ENCODE data around the gene THOC1. TPM values are rescaled to one million over a fixed set of nuclear protein-coding genes. Genes with fewer than 3 reads are reported as not detected.

THOC1 gene
- total and polyA plus RNA-seq, 4 donors, result 4.0 to 59.2 (median 46.3) TPM

DNA sequence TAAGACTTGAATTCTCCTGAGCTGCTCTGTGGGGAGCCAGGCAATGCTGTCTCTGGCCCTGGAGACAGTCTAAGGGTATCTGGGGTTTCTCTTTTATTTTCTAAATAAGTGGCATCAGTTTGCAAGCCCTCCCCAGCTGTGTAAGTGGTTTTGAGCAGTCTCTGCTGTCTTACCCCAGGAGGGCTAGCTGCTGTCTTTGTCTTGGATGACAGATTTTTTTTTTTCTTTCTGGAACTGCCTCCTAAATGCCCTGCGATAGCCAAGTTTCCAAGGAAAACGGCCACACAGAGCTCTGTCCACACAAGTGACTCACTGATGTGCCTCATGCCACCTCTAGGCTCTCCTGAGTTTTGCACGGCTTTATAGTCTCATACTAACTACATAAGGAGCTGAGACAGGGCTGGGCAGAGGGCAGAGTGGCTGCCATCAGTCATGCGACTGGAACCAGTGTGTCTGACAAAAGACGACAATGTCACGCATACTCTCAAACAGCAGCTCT lies 37.2 kb upstream of the THOC1 start:
- no peaks in the 10 kb centered on the region for H3K27me3 ChIP-seq (ENCODE audit: control insufficient read depth in 1 of 2, insufficient read depth in 2 of 2, low read length in 1 of 2)
- ATAC-seq (ENCODE audit: low FRiP score) (no peak), DNase-seq (no peak)
- H3K36me3 ChIP-seq (ENCODE audit: control insufficient read depth in 1 of 2, insufficient read depth in 2 of 2, low read length in 1 of 2), result no peaks in the 10 kb centered on the region
- no peak overlapping the region for H3K27ac ChIP-seq (ENCODE audit: low read depth in 1 of 2, low read length in 2 of 2)
- H3K4me3 ChIP-seq (ENCODE audit: low read length in 2 of 2), result no peak overlapping the region
- intact Hi-C loops (cut with DNase I), result no loop called here
- 57 to 59% methylated on average over 6 of the region's 6 CpGs for WGBS, 2 donors
- H3K9me3 ChIP-seq (ENCODE audit: control insufficient read depth, low read length), result no peaks in the 10 kb centered on the region
- H3K4me1 ChIP-seq (ENCODE audit: control insufficient read depth in 1 of 2, insufficient read depth in 2 of 2, low read length in 2 of 2), result no peaks in the 10 kb centered on the region

DNA sequence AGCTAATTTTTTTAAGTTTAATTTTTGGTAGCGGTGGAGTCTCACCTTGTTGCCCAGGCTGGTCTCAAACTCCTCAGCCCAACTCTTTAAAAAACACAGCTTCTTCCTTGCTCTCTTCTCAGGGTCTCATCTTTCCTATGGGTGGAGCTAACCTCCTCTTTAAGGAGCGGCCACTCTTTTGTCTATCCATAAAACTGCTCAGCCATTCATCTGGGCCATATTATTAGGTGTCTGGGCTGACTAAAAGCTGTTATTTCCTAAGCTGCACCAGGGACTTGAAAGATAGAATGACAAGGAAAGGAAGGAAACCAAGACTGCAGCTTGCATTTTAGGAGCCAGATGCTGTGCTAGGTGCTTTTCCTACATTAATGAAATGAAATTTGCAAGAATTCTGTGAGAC lies 35.8 kb upstream of the THOC1 start:
- WGBS, 2 donors, result 93 to 94% methylated on average over 2 of the region's 2 CpGs
- no peak for ATAC-seq (ENCODE audit: low FRiP score)
- Histone ChIP-seq H3K36me3 (ENCODE audit: control insufficient read depth in 1 of 2, insufficient read depth in 2 of 2, low read length in 1 of 2) (no peaks in the 10 kb centered on the region), H3K27me3 (ENCODE audit: control insufficient read depth in 1 of 2, insufficient read depth in 2 of 2, low read length in 1 of 2) (no peaks in the 10 kb centered on the region), H3K4me3 (ENCODE audit: low read length in 2 of 2) (no peak overlapping the region), H3K27ac (ENCODE audit: low read depth in 1 of 2, low read length in 2 of 2) (no peak overlapping the region), H3K4me1 (ENCODE audit: control insufficient read depth in 1 of 2, insufficient read depth in 2 of 2, low read length in 2 of 2) (no peaks in the 10 kb centered on the region), H3K9me3 (ENCODE audit: control insufficient read depth, low read length) (no peaks in the 10 kb centered on the region)
- no peak for DNase-seq
- intact Hi-C loops (cut with DNase I), result no loop called here

DNA sequence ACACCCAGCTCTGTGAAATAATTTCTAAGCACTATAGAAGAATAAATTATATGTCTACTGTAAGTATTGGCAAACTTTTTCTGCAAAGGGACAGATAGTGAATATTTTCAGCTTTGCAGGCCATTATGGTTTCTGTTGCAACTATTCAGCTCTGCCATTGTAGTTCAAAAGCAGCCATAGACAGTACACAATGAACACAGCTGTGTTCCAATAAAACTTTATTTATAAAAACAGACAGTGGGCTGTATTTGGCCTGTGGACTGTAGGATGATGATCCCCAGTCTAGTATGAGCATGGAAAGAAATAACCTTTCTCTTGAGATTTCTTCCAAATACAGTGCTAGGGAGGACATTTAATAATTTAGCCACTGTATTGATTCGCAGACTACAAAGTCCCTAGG lies 35.2 kb upstream of the THOC1 start:
- no peaks in the 10 kb centered on the region for H3K9me3 ChIP-seq (ENCODE audit: control insufficient read depth, low read length)
- no peak overlapping the region for H3K27ac ChIP-seq (ENCODE audit: low read depth in 1 of 2, low read length in 2 of 2)
- no peak for DNase-seq
- no peaks in the 10 kb centered on the region for H3K4me1 ChIP-seq (ENCODE audit: control insufficient read depth in 1 of 2, insufficient read depth in 2 of 2, low read length in 2 of 2)
- no peak for ATAC-seq (ENCODE audit: low FRiP score)
- intact Hi-C loops (cut with DNase I), result no loop called here
- no peaks in the 10 kb centered on the region for H3K27me3 ChIP-seq (ENCODE audit: control insufficient read depth in 1 of 2, insufficient read depth in 2 of 2, low read length in 1 of 2)
- no peaks in the 10 kb centered on the region for H3K36me3 ChIP-seq (ENCODE audit: control insufficient read depth in 1 of 2, insufficient read depth in 2 of 2, low read length in 1 of 2)
- H3K4me3 ChIP-seq (ENCODE audit: low read length in 2 of 2), result no peak overlapping the region
- WGBS, 2 donors, result 52 to 100% methylated on average over 1 of the region's 1 CpG

DNA sequence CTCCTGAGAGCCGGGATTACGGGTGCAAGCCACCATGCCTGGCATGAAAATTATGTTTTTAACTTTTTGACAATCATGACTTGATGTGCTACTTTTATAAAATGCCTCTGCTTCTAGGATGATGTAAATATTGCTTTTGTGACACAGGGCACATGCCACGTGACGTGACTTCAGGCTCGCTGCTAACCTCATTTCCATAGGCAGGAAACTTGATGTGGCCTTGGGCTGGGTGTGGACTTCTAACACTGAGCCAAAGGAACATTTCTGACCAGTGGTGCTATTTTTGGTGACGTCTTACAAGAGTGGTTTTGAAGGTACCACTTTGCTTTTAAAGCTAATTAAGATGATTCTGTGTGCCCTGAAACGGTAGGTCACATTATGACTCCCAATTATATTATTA lies 34.2 kb upstream of the THOC1 start:
- Histone ChIP-seq H3K4me3 (ENCODE audit: low read length in 2 of 2) (no peak overlapping the region), H3K36me3 (ENCODE audit: control insufficient read depth in 1 of 2, insufficient read depth in 2 of 2, low read length in 1 of 2) (no peaks in the 10 kb centered on the region), H3K9me3 (ENCODE audit: control insufficient read depth, low read length) (no peaks in the 10 kb centered on the region), H3K27me3 (ENCODE audit: control insufficient read depth in 1 of 2, insufficient read depth in 2 of 2, low read length in 1 of 2) (no peaks in the 10 kb centered on the region), H3K27ac (ENCODE audit: low read depth in 1 of 2, low read length in 2 of 2) (no peak overlapping the region), H3K4me1 (ENCODE audit: control insufficient read depth in 1 of 2, insufficient read depth in 2 of 2, low read length in 2 of 2) (no peaks in the 10 kb centered on the region)
- WGBS, 2 donors, result 80 to 85% methylated on average over 7 of the region's 7 CpGs
- DNase-seq, result no peak
- ATAC-seq (ENCODE audit: low FRiP score), result no peak
- intact Hi-C loops (cut with DNase I), result no loop called here

DNA sequence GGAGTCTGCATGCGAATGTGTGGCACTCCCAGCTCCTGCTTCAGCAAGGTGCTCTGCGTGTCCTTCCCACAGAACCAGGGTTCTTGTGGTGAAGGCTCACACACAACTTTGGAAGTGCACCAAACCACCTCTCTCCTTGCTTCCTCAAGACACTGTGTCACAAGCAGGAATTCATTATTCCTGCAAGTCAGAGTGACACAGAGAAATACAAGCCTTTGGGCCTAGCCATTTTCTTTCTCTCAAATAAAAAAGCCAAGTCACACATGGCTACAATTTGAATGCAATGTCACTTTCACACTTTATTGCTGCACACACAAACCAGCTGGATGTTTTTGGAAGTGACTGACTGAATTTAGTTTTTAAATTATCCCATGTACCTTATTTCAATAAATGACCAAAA lies 30.1 kb upstream of the THOC1 start:
- Histone ChIP-seq H3K9me3 (ENCODE audit: control insufficient read depth, low read length) (no peaks in the 10 kb centered on the region), H3K27me3 (ENCODE audit: control insufficient read depth in 1 of 2, insufficient read depth in 2 of 2, low read length in 1 of 2) (no peaks in the 10 kb centered on the region), H3K4me3 (ENCODE audit: low read length in 2 of 2) (no peak overlapping the region), H3K36me3 (ENCODE audit: control insufficient read depth in 1 of 2, insufficient read depth in 2 of 2, low read length in 1 of 2) (no peaks in the 10 kb centered on the region), H3K27ac (ENCODE audit: low read depth in 1 of 2, low read length in 2 of 2) (no peak overlapping the region), H3K4me1 (ENCODE audit: control insufficient read depth in 1 of 2, insufficient read depth in 2 of 2, low read length in 2 of 2) (no peaks in the 10 kb centered on the region)
- intact Hi-C loops (cut with DNase I), result loop anchor here in 1 of 2 donors (5.0 kb wide), 1 partner anchor 314 kb away; no protein-coding TSS in a partner anchor
- DNase-seq, result no peak
- WGBS, 2 donors, result 94 to 95% methylated on average over 2 of the region's 2 CpGs
- ATAC-seq (ENCODE audit: low FRiP score), result no peak

DNA sequence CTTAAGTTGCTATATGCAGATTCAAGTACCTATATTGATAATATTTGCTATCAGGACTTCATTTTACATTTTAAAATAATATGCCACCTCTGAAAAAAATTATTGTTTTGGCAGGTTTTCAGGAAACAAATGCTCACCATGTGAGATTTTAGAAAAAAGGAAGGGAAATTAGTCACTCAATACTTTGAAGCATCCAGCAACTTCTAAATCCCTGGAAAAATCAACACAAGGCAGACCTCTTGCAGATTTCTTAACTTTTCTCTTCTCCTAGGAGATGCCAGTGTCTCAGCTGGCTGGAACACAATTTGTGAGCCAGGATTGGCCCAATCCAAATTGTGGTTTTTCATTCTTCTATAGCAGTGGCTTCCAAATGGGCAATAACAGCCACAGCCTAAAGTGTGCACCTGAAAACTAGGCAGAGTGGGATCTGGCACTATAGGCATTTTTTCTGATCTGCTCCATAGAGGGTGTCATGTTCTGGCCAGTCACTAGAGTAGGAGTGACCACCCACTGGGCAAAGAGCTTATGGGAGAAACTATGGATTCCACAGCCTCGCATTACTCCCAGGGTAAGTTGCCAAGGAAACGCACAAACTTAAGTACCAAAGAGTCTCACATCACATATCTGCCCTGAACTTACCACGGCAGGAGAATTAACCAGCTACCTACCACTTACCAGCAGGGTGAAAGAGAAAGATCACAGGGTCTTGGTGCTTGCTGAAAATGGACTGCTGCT lies 28.1 kb upstream of the THOC1 start:
- intact Hi-C loops (cut with DNase I), result loop anchor here in 1 of 2 donors (5.0 kb wide), 1 partner anchor 316 kb away; no protein-coding TSS in a partner anchor
- Histone ChIP-seq H3K27me3 (ENCODE audit: control insufficient read depth in 1 of 2, insufficient read depth in 2 of 2, low read length in 1 of 2) (no peaks in the 10 kb centered on the region), H3K4me3 (ENCODE audit: low read length in 2 of 2) (no peak overlapping the region), H3K9me3 (ENCODE audit: control insufficient read depth, low read length) (no peaks in the 10 kb centered on the region), H3K4me1 (ENCODE audit: control insufficient read depth in 1 of 2, insufficient read depth in 2 of 2, low read length in 2 of 2) (no peaks in the 10 kb centered on the region), H3K27ac (ENCODE audit: low read depth in 1 of 2, low read length in 2 of 2) (peak overlapping the region in 1 of 2 donors; percentile 9), H3K36me3 (ENCODE audit: control insufficient read depth in 1 of 2, insufficient read depth in 2 of 2, low read length in 1 of 2) (no peaks in the 10 kb centered on the region)
- DNase-seq (no peak), ATAC-seq (ENCODE audit: low FRiP score) (no peak)
- WGBS, 2 donors, result 10 to 15% methylated on average over 3 of the region's 3 CpGs

DNA sequence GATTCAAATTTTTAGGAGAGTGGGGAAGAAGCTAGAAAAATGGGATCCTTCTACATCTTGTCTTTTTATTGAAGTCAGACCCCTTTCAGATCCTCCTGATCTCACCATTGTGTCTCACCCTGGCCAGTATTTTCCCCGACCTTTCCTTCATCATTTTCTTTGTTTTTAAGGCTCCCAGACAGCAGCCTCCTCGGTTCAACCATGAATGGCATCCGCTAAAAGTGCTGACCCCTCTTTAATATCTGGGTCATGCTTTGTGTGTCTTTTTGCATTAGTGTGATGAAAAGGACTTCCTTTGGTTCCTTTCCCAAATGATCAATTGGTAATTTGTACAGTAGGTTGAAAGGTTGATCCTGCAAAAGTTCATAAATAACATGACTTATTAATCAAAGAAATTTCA lies 26.7 kb upstream of the THOC1 start:
- no peaks in the 10 kb centered on the region for H3K4me1 ChIP-seq (ENCODE audit: control insufficient read depth in 1 of 2, insufficient read depth in 2 of 2, low read length in 2 of 2)
- H3K27me3 ChIP-seq (ENCODE audit: control insufficient read depth in 1 of 2, insufficient read depth in 2 of 2, low read length in 1 of 2), result no peaks in the 10 kb centered on the region
- intact Hi-C loops (cut with DNase I), result no loop called here
- H3K36me3 ChIP-seq (ENCODE audit: control insufficient read depth in 1 of 2, insufficient read depth in 2 of 2, low read length in 1 of 2), result no peaks in the 10 kb centered on the region
- 98 to 100% methylated on average over 3 of the region's 3 CpGs for WGBS, 2 donors
- no peak for DNase-seq
- H3K27ac ChIP-seq (ENCODE audit: low read depth in 1 of 2, low read length in 2 of 2), result no peak overlapping the region
- no peak overlapping the region for H3K4me3 ChIP-seq (ENCODE audit: low read length in 2 of 2)
- no peak for ATAC-seq (ENCODE audit: low FRiP score)
- H3K9me3 ChIP-seq (ENCODE audit: control insufficient read depth, low read length), result no peaks in the 10 kb centered on the region

DNA sequence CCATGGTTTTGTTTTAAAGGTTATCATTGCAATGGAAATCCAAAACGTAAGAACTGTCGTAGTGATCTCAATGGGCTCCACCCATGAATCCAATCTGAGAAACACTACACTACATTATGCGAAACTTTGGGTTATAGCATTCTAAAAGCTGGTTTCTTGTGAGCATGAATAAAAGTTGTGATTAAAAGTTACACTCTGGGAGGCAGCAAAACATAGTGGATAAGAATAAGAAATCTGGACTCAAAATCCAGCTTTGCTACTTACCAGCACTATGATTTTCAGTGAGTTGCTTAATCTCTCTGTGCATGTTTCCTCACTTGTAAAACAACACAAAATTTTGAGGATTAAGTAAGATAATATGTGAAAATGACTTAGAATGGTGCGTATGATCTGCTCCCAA lies 25.7 kb upstream of the THOC1 start:
- DNase-seq (no peak), ATAC-seq (ENCODE audit: low FRiP score) (no peak)
- H3K4me3 ChIP-seq (ENCODE audit: low read length in 2 of 2), result no peak overlapping the region
- no peaks in the 10 kb centered on the region for H3K9me3 ChIP-seq (ENCODE audit: control insufficient read depth, low read length)
- no peaks in the 10 kb centered on the region for H3K36me3 ChIP-seq (ENCODE audit: control insufficient read depth in 1 of 2, insufficient read depth in 2 of 2, low read length in 1 of 2)
- H3K27ac ChIP-seq (ENCODE audit: low read depth in 1 of 2, low read length in 2 of 2), result no peak overlapping the region
- H3K27me3 ChIP-seq (ENCODE audit: control insufficient read depth in 1 of 2, insufficient read depth in 2 of 2, low read length in 1 of 2), result no peaks in the 10 kb centered on the region
- 84 to 90% methylated on average over 4 of the region's 4 CpGs for WGBS, 2 donors
- intact Hi-C loops (cut with DNase I), result no loop called here
- H3K4me1 ChIP-seq (ENCODE audit: control insufficient read depth in 1 of 2, insufficient read depth in 2 of 2, low read length in 2 of 2), result no peaks in the 10 kb centered on the region

DNA sequence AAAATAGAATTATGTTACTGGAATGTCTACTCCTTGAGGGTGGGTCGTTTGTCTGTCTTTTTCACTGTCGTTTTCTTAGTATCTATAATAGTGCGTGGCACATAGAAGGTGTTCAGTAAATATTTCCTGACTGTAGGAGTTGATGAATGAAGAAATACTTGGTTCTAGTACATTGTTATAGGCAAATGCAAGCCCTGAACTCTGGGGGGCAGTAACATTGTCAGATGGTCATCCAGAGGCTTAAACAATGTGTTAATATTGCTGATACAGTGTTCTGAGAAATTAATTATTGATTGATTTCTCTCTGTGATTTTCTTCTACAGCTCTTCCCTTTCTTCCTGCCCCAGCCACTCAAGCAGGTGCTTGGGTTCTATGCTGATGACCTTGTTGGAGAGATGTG lies 24.4 kb upstream of the THOC1 start:
- ATAC-seq (ENCODE audit: low FRiP score), result no peak
- 52 to 58% methylated on average over 3 of the region's 3 CpGs for WGBS, 2 donors
- no peak overlapping the region for H3K27ac ChIP-seq (ENCODE audit: low read depth in 1 of 2, low read length in 2 of 2)
- no peaks in the 10 kb centered on the region for H3K9me3 ChIP-seq (ENCODE audit: control insufficient read depth, low read length)
- H3K27me3 ChIP-seq (ENCODE audit: control insufficient read depth in 1 of 2, insufficient read depth in 2 of 2, low read length in 1 of 2), result no peaks in the 10 kb centered on the region
- H3K4me1 ChIP-seq (ENCODE audit: control insufficient read depth in 1 of 2, insufficient read depth in 2 of 2, low read length in 2 of 2), result no peaks in the 10 kb centered on the region
- no peak for DNase-seq
- H3K36me3 ChIP-seq (ENCODE audit: control insufficient read depth in 1 of 2, insufficient read depth in 2 of 2, low read length in 1 of 2), result no peaks in the 10 kb centered on the region
- intact Hi-C loops (cut with DNase I), result no loop called here
- H3K4me3 ChIP-seq (ENCODE audit: low read length in 2 of 2), result no peak overlapping the region

Measured in aorta (tissue), 5 donors.